22Rv1 (cell line): Measurements from ENCODE around the gene BOLA2B.

ENCODE experiments used
- H3K27ac ChIP-seq: fragments of 450-650 bp; 2 replicates; pipeline ENCODE4 v1.5.1; 2017
- CTCF ChIP-seq: fragments of 450-650 bp; IDR thresholded peaks from 2 replicates; pipeline ENCODE4 v1.5.1; 2017; ENCODE audit warnings: mild to moderate bottlenecking
- ZFX ChIP-seq: fragments of 450-650 bp; IDR thresholded peaks from 2 replicates; pipeline ENCODE4 v1.6.1; 2017; ENCODE audit warnings: antibody characterized with exemption, borderline replicate concordance

BOLA2B gene

GRCh38 chr16:30187556-30187865 lies 6.0 kb downstream of the BOLA2B start:
- TF ChIP-seq CTCF: peak; percentile 52
- TF ChIP-seq ZFX: no peak
- no peak overlapping the region for H3K27ac ChIP-seq

- TF ChIP-seq ZFX (no peak), CTCF (peak; percentile 96)
- no peak overlapping the region for H3K27ac ChIP-seq
These were observed 6.5 kb downstream of the BOLA2B start for GRCh38 chr16:30186782-30187555.

GRCh38 chr16:30186444-30186781 lies 7.1 kb downstream of the BOLA2B start:
- no peak for TF ChIP-seq CTCF
- TF ChIP-seq ZFX: no peak
- no peak overlapping the region for H3K27ac ChIP-seq

GRCh38 chr16:30185683-30186421 lies 7.6 kb downstream of the BOLA2B start:
- TF ChIP-seq CTCF (no peak), ZFX (no peak)
- H3K27ac ChIP-seq: no peak overlapping the region

GRCh38 chr16:30184891-30185682 lies 8.4 kb downstream of the BOLA2B start:
- H3K27ac ChIP-seq: no peak overlapping the region
- TF ChIP-seq ZFX (no peak), CTCF (no peak)

- TF ChIP-seq CTCF: no peak
- TF ChIP-seq ZFX: no peak
- no peak overlapping the region for H3K27ac ChIP-seq
These were observed 9.2 kb downstream of the BOLA2B start for GRCh38 chr16:30184096-30184890.
